ENCODE results near the gene POLR1A.

POLR1A gene

GRCh38 chr2:86044614-86045013 is 61.1 kb downstream of the POLR1A start:
- Mint-ChIP-seq H3K27ac (peak overlapping the region; percentile 4), H3K36me3 (ENCODE audit: low read depth) (peaks cover 93% of the 10 kb centered on the region), H3K4me3 (no peak overlapping the region), H3K9me3 (no peaks in the 10 kb centered on the region), H3K4me1 (ENCODE audit: low read depth) (peaks cover 21% of the 10 kb centered on the region), H3K27me3 (no peaks in the 10 kb centered on the region)
- intact Hi-C loops (cut with micrococcal nuclease): no loop called here

DNA sequence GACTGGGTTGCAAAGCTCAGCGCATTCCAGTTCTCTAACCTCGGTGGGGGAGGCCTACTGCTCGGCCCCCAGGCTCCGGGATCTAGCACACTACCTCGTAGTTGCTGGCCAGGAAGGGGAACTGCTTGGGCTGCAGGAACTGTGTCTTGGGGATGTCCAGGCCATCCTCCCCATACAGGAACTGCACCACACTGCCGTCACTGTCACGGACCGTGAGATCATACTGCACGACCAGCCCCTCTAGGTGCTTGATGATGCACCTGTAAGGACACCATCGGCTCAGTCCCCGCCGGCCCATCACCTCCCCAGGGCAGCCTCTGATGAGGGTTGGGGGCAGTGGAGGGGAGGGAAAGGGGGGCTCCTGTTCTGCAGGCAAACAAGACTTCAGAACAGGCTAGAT is 61.6 kb downstream of the POLR1A start:
- no peak overlapping the region for H3K27ac Mint-ChIP-seq
- H3K4me3 Mint-ChIP-seq: no peak overlapping the region
- intact Hi-C loops (cut with micrococcal nuclease): no loop called here
- peaks cover 27% of the 10 kb centered on the region for H3K4me1 Mint-ChIP-seq (ENCODE audit: low read depth)
- peaks cover 96% of the 10 kb centered on the region for H3K36me3 Mint-ChIP-seq (ENCODE audit: low read depth)
- no peaks in the 10 kb centered on the region for H3K9me3 Mint-ChIP-seq
- H3K27me3 Mint-ChIP-seq: no peaks in the 10 kb centered on the region

- Mint-ChIP-seq H3K27ac (no peak overlapping the region), H3K4me3 (no peak overlapping the region), H3K9me3 (no peaks in the 10 kb centered on the region), H3K4me1 (ENCODE audit: low read depth) (peaks cover 37% of the 10 kb centered on the region), H3K27me3 (no peaks in the 10 kb centered on the region), H3K36me3 (ENCODE audit: low read depth) (peaks cover 100% of the 10 kb centered on the region)
- intact Hi-C loops (cut with micrococcal nuclease): no loop called here
These were observed 63.2 kb downstream of the POLR1A start for GRCh38 chr2:86042256-86043168.

DNA sequence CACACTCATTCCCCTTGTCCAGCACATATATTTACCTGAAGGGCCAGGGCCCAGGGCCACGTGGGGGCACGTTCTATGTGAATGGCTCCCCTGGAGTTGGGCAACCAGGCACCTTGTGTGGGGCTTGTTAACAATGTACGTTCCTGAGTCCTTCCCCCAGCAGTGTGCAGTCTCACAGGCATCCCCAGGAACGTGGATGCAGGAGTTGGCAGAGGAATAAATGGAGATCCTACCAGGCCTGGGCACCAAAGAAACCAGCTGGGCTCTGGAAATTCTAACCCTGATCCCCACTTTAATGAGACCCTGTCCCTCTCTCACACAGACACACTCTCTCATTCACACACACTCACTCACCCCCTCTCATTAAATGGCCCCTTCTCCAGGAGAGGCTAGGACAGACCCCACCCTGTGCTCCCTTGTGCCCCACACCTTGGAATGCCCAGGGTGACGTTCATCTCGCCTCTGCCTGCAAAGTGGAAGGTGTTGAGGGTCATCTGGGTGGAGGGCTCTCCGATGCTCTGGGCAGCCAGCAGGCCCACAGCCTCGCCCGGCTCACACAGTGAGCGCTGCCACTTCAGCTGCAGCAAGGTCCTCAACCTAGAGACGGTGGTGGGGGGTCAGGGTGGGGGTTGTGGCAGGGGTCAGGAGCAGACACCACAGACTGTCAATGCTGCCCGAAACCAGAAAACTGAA is 65.6 kb downstream of the POLR1A start:
- Mint-ChIP-seq H3K36me3 (ENCODE audit: low read depth) (peaks cover 79% of the 10 kb centered on the region), H3K27ac (peak overlapping the region; percentile 94), H3K4me3 (no peak overlapping the region), H3K9me3 (no peaks in the 10 kb centered on the region), H3K27me3 (no peaks in the 10 kb centered on the region), H3K4me1 (ENCODE audit: low read depth) (peaks cover 51% of the 10 kb centered on the region)
- intact Hi-C loops (cut with micrococcal nuclease): loop anchor here (2.0 to 5.0 kb wide), 2 partner anchors 41 to 153 kb away; partner anchors contain the start of gene ST3GAL5

GRCh38 chr2:86039178-86039962 is 66.3 kb downstream of the POLR1A start:
- Mint-ChIP-seq H3K4me3 (no peak overlapping the region), H3K27me3 (no peaks in the 10 kb centered on the region), H3K36me3 (ENCODE audit: low read depth) (peaks cover 78% of the 10 kb centered on the region), H3K9me3 (no peaks in the 10 kb centered on the region), H3K4me1 (ENCODE audit: low read depth) (peaks cover 58% of the 10 kb centered on the region), H3K27ac (peak overlapping the region; percentile 94)
- intact Hi-C loops (cut with micrococcal nuclease): loop anchor here (2.0 to 5.0 kb wide), 2 partner anchors 41 to 152 kb away; partner anchors contain the start of gene ST3GAL5

- intact Hi-C loops (cut with micrococcal nuclease): loop anchor here (2.0 to 5.0 kb wide), 2 partner anchors 40 to 151 kb away; partner anchors contain the start of gene ST3GAL5
- H3K4me3 Mint-ChIP-seq: no peak overlapping the region
- H3K36me3 Mint-ChIP-seq (ENCODE audit: low read depth): peaks cover 78% of the 10 kb centered on the region
- peaks cover 63% of the 10 kb centered on the region for H3K4me1 Mint-ChIP-seq (ENCODE audit: low read depth)
- no peaks in the 10 kb centered on the region for H3K9me3 Mint-ChIP-seq
- peak overlapping the region; percentile 94 for H3K27ac Mint-ChIP-seq
- no peaks in the 10 kb centered on the region for H3K27me3 Mint-ChIP-seq
These were observed 67.2 kb downstream of the POLR1A start for GRCh38 chr2:86038291-86039081.

GRCh38 chr2:86037795-86038192 is 67.9 kb downstream of the POLR1A start:
- H3K27ac Mint-ChIP-seq: peak overlapping the region; percentile 94
- no peaks in the 10 kb centered on the region for H3K9me3 Mint-ChIP-seq
- intact Hi-C loops (cut with micrococcal nuclease): loop anchor here (2.0 to 5.0 kb wide), 2 partner anchors 39 to 150 kb away; partner anchors contain the start of gene ST3GAL5
- H3K36me3 Mint-ChIP-seq (ENCODE audit: low read depth): peaks cover 78% of the 10 kb centered on the region
- H3K4me3 Mint-ChIP-seq: peak overlapping the region; percentile 7
- H3K4me1 Mint-ChIP-seq (ENCODE audit: low read depth): peaks cover 70% of the 10 kb centered on the region
- no peaks in the 10 kb centered on the region for H3K27me3 Mint-ChIP-seq

GRCh38 chr2:86037141-86037794 is 68.4 kb downstream of the POLR1A start:
- Mint-ChIP-seq H3K36me3 (ENCODE audit: low read depth) (peaks cover 78% of the 10 kb centered on the region), H3K27me3 (no peaks in the 10 kb centered on the region)

GRCh38 chr2:86036669-86037138 is 69.0 kb downstream of the POLR1A start:
- peaks cover 78% of the 10 kb centered on the region for H3K36me3 Mint-ChIP-seq (ENCODE audit: low read depth)
- no peaks in the 10 kb centered on the region for H3K9me3 Mint-ChIP-seq
- H3K27ac Mint-ChIP-seq: peak overlapping the region; percentile 94
- H3K27me3 Mint-ChIP-seq: no peaks in the 10 kb centered on the region
- H3K4me3 Mint-ChIP-seq: peak overlapping the region; percentile 24
- intact Hi-C loops (cut with micrococcal nuclease): loop anchor here (5.0 kb wide), 1 partner anchor 149 kb away; the partner anchor contains the start of gene ST3GAL5
- peaks cover 71% of the 10 kb centered on the region for H3K4me1 Mint-ChIP-seq (ENCODE audit: low read depth)

More at GRCh38 chr2:86037141-86037794, 68.4 kb downstream of the POLR1A start:
- H3K9me3 Mint-ChIP-seq: no peaks in the 10 kb centered on the region
- peak overlapping the region; percentile 94 for H3K27ac Mint-ChIP-seq
- peak overlapping the region; percentile 24 for H3K4me3 Mint-ChIP-seq
- H3K4me1 Mint-ChIP-seq (ENCODE audit: low read depth): peaks cover 71% of the 10 kb centered on the region
- intact Hi-C loops (cut with micrococcal nuclease): loop anchor here (5.0 kb wide), 1 partner anchor 150 kb away; the partner anchor contains the start of gene ST3GAL5

- intact Hi-C loops (cut with micrococcal nuclease): loop anchor here (5.0 kb wide), 1 partner anchor 149 kb away; the partner anchor contains the start of gene ST3GAL5
- Mint-ChIP-seq H3K36me3 (ENCODE audit: low read depth) (peaks cover 78% of the 10 kb centered on the region), H3K27ac (peak overlapping the region; percentile 94)
These were observed 69.6 kb downstream of the POLR1A start for GRCh38 chr2:86035883-86036668.

DNA sequence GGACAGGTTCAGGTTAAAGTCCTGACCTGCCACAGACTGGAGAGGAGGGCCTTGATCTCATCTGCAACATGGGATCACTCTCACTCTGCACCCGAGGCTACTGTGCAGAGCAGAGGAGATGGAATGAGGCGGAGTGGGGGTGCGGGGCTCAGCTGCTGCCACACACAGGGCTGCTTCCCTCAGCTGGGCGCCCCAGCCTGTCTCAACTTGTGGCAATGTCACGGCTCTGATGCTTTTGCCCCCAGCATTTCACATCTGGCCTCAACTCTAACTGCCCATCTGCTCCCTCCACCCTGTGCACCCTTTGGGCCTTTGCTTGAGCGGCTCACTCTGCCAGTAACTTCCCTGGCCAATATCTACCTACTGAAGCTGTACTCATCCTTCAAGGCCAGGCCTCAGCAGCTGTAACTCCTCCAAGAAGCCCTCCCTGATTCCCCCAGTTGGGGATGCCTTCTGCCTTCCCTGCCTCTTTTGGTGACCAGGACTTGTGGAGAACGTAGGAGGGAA is 70.3 kb downstream of the POLR1A start:
- peak overlapping the region; percentile 94 for H3K27ac Mint-ChIP-seq
- no peak overlapping the region for H3K4me3 Mint-ChIP-seq
- peaks cover 71% of the 10 kb centered on the region for H3K4me1 Mint-ChIP-seq (ENCODE audit: low read depth)
- no peaks in the 10 kb centered on the region for H3K9me3 Mint-ChIP-seq
- H3K27me3 Mint-ChIP-seq: no peaks in the 10 kb centered on the region
- intact Hi-C loops (cut with micrococcal nuclease): loop anchor here (5.0 kb wide), 1 partner anchor 148 kb away; the partner anchor contains the start of gene ST3GAL5
- H3K36me3 Mint-ChIP-seq (ENCODE audit: low read depth): peaks cover 78% of the 10 kb centered on the region

More at GRCh38 chr2:86035883-86036668, 69.6 kb downstream of the POLR1A start:
- H3K4me3 Mint-ChIP-seq: peak overlapping the region; percentile 60
- peaks cover 71% of the 10 kb centered on the region for H3K4me1 Mint-ChIP-seq (ENCODE audit: low read depth)
- no peaks in the 10 kb centered on the region for H3K27me3 Mint-ChIP-seq
- H3K9me3 Mint-ChIP-seq: no peaks in the 10 kb centered on the region

Data from dendritic cell treated with granulocyte-macrophage colony-stimulating factor and Interleukin-4, amounts not matched to agents 40 ng/mL and 50 ng/mL, for 4 days (primary cell).